Liver (tissue), 9 donors: Measurements from ENCODE around the gene OLFM4. TPM values are rescaled to one million over a fixed set of nuclear protein-coding genes. Genes with fewer than 3 reads are reported as not detected.
"Not testable (repeated sequence)": the region's sequence is repeated elsewhere in the genome, so short reads cannot be mapped to it uniquely, and the experiment has no call there.

Experiments used
- DNase-seq: peaks from one replicate; pipeline ENCODE4 v3.0.0-alpha.2; 2017; ENCODE audit warnings: low spot score
- H3K27ac ChIP-seq, 2 donors: one replicate each; pipeline ENCODE4 v1.7.0; 2013; ENCODE audit warnings: inconsistent platforms in 2 of 2, low read length in 2 of 2, control low read depth in 1 of 2, low read depth in 1 of 2, mild to moderate bottlenecking in 1 of 2
- H3K27me3 ChIP-seq, 4 donors: one replicate each; pipeline versions ENCODE4 v1.6.1 to v1.7.0; 2013; ENCODE audit warnings: low read length in 3 of 4, inconsistent platforms in 1 of 4, mild to moderate bottlenecking in 1 of 4, moderate library complexity in 1 of 4; ENCODE audit not compliant: control insufficient read depth in 4 of 4, insufficient read depth in 4 of 4
- H3K36me3 ChIP-seq, 4 donors: one replicate each; pipeline versions ENCODE4 v1.6.1 to v1.7.0; 2013; ENCODE audit warnings: low read length in 3 of 4, mild to moderate bottlenecking in 3 of 4, low read depth in 1 of 4, moderate library complexity in 1 of 4; ENCODE audit not compliant: control insufficient read depth in 4 of 4, insufficient read depth in 3 of 4
- H3K4me1 ChIP-seq, 4 donors: one replicate each; pipeline versions ENCODE4 v1.6.1 to v1.7.0; 2013; ENCODE audit warnings: low read length in 3 of 4, mild to moderate bottlenecking in 3 of 4, moderate library complexity in 1 of 4; ENCODE audit not compliant: control insufficient read depth in 4 of 4, insufficient read depth in 4 of 4
- H3K4me3 ChIP-seq, 3 donors: one replicate each; pipeline versions ENCODE4 v1.6.1 to v1.7.0; 2013; ENCODE audit warnings: low read length in 3 of 3, control low read depth in 1 of 3, low read depth in 1 of 3, mild to moderate bottlenecking in 1 of 3
- H3K9ac ChIP-seq, 2 donors: one replicate each; pipeline ENCODE4 v1.7.0; 2013; ENCODE audit warnings: low read length in 2 of 2, mild to moderate bottlenecking in 2 of 2, moderate library complexity in 2 of 2, control low read depth in 1 of 2, low read depth in 1 of 2
- H3K9me3 ChIP-seq, 4 donors: one replicate each; pipeline versions ENCODE4 v1.6.1 to v1.7.0; 2013; ENCODE audit warnings: low read length in 3 of 4; ENCODE audit not compliant: control insufficient read depth in 4 of 4
- EGR1 ChIP-seq, 2 donors: IDR thresholded peaks; 2 replicates each; pipeline ENCODE4 v1.6.1; 2016 to 2018; ENCODE audit warnings: antibody characterized with exemption in 2 of 2, low read depth in 2 of 2
- FOXA1 ChIP-seq: IDR thresholded peaks from 2 replicates; pipeline ENCODE4 v1.6.1; 2016; ENCODE audit warnings: antibody characterized with exemption
- FOXA2 ChIP-seq: IDR thresholded peaks from 2 replicates; pipeline ENCODE4 v1.6.1; 2016; ENCODE audit warnings: antibody characterized with exemption
- GABPA ChIP-seq, 2 donors: IDR thresholded peaks in 1 of 2; conservative IDR thresholded peaks in 1 of 2; 2 replicates each; pipeline ENCODE4 v1.6.1; 2016; ENCODE audit warnings: antibody characterized with exemption in 2 of 2, mild to moderate bottlenecking in 1 of 2, moderate library complexity in 1 of 2
- HNF4A ChIP-seq, 2 donors: conservative IDR thresholded peaks; 2 replicates each; pipeline ENCODE4 v1.6.1; 2016; ENCODE audit warnings: antibody characterized with exemption in 2 of 2, mild to moderate bottlenecking in 2 of 2
- HNF4G ChIP-seq: IDR thresholded peaks from 2 replicates; pipeline ENCODE4 v1.6.1; 2016; ENCODE audit warnings: antibody characterized with exemption
- JUND ChIP-seq, 2 donors: IDR thresholded peaks; 2 replicates each; pipeline ENCODE4 v1.6.1; 2016; ENCODE audit warnings: antibody characterized with exemption in 2 of 2
- NR2F2 ChIP-seq: IDR thresholded peaks from 2 replicates; pipeline ENCODE4 v1.6.1; 2016; ENCODE audit warnings: antibody characterized with exemption
- RXRA ChIP-seq, 2 donors: IDR thresholded peaks; 2 replicates each; pipeline ENCODE4 v1.6.1; 2017 to 2018; ENCODE audit warnings: antibody characterized with exemption in 2 of 2, mild to moderate bottlenecking in 1 of 2
- SP1 ChIP-seq: IDR thresholded peaks from 2 replicates; pipeline ENCODE4 v1.6.1; 2018; ENCODE audit warnings: antibody characterized with exemption, mild to moderate bottlenecking
- YY1 ChIP-seq: IDR thresholded peaks from 2 replicates; pipeline ENCODE4 v1.6.1; 2016; ENCODE audit warnings: antibody characterized with exemption, mild to moderate bottlenecking
- WGBS: extraction: QIAGEN DNeasy Blood & Tissue Kit; methylation state at CpG from one replicate; pipeline ENCODE4 v1.1.7; 2013; 5-methylcytosine and 5-hydroxymethylcytosine counted together
- polyA plus RNA-seq, 2 donors: library from polyadenylated mRNA; stranded (reverse) in 1 of 2; unstranded in 1 of 2; fragments of 200-250 nt in 1 of 2; fragments of >200 nt in 1 of 2; fragmentation: Nextera tagmentation in 1 of 2; extraction: Ambion mirVana in 1 of 2; gene quantifications; one replicate each; pipeline versions ENCODE4 v1.2.1 to v1.2.3, GENCODE V29; 2013 to 2015
- total RNA-seq, 2 donors: library from RNA; depleted of rRNA; stranded (reverse); fragments of >200 nt; gene quantifications; one replicate each; pipeline ENCODE4 v1.2.3, GENCODE V29; 2014
- TF ChIP-seq, protein P1 (sequence below): IDR thresholded peaks from 2 replicates; pipeline ENCODE4 v1.6.1; 2016; ENCODE audit warnings: antibody characterized with exemption
- TF ChIP-seq, protein P2 (sequence below): fragments of 150-350 bp; IDR thresholded peaks from 2 replicates; pipeline ENCODE4 v1.5.1; 2017; ENCODE audit warnings: improper control_type of control experiment, low read depth, low read length; ENCODE audit not compliant: missing input control
- TF ChIP-seq, protein P3 (sequence below): IDR thresholded peaks from 2 replicates; pipeline ENCODE4 v1.6.1; 2016; ENCODE audit warnings: antibody characterized with exemption
- TF ChIP-seq, protein P4 (sequence below): IDR thresholded peaks from 2 replicates; pipeline ENCODE4 v1.6.1; 2016; ENCODE audit warnings: antibody characterized with exemption, mild to moderate bottlenecking
- donor health status: healthy.
- donor health status: healthy.
- donor health status: healthy.
- donor health status: healthy.
- donor health status: healthy.

Gene OLFM4
- total and polyA plus RNA-seq, 4 donors: under 0.01 to 8.0 (median 0.66) TPM; not detected in 1

DNA sequence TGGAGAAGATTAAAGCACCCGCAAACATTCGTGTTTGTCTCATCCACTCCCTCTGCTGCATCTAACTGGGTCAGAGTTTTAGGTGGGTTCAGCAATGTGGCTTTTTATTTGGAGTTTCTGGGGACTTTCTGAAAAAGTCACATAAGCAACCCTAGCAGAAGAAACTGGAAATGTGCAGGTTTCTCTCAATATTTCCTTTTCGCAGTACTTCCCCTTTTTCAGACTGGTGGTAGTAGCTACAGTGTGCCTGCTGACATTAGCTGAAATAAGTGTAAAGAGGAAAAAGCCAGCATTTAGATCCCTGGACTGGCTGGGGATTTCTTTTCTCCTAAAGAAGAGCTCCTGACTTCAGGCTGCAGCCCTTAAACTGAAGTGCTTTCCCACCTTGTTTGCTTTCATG, 15.9 kb upstream of the OLFM4 start (continued):
- TF ChIP-seq, protein P1, sequence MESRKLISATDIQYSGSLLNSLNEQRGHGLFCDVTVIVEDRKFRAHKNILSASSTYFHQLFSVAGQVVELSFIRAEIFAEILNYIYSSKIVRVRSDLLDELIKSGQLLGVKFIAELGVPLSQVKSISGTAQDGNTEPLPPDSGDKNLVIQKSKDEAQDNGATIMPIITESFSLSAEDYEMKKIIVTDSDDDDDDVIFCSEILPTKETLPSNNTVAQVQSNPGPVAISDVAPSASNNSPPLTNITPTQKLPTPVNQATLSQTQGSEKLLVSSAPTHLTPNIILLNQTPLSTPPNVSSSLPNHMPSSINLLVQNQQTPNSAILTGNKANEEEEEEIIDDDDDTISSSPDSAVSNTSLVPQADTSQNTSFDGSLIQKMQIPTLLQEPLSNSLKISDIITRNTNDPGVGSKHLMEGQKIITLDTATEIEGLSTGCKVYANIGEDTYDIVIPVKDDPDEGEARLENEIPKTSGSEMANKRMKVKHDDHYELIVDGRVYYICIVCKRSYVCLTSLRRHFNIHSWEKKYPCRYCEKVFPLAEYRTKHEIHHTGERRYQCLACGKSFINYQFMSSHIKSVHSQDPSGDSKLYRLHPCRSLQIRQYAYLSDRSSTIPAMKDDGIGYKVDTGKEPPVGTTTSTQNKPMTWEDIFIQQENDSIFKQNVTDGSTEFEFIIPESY: no peak
- TF ChIP-seq GABPA (IDR thresholded peaks at IDR 0.05 in 1 of 2, conservative IDR thresholded peaks at IDR 0.05 in 1 of 2) (no peak), SP1 (no peak)

DNA sequence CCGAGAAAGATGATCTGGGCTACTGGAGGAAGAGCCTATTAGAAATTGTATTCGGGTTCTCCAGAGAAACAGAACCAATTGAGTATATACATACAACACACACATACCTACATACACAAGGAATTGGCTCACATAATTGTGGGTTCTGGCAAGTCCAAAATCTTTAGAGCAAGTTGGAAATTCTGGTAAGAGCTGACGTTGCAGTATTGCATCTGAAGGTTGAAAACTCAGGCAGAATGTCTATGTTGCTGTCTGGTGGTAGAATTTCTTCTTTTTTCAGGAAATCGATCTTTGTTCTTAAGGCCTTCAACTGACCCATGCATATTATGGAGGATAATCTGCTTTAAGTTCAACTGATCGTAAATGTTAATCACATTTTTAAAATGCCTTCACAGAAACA, 15.5 kb upstream of the OLFM4 start:
- WGBS: 67% methylated on average over 5 of the region's 5 CpGs

DNA sequence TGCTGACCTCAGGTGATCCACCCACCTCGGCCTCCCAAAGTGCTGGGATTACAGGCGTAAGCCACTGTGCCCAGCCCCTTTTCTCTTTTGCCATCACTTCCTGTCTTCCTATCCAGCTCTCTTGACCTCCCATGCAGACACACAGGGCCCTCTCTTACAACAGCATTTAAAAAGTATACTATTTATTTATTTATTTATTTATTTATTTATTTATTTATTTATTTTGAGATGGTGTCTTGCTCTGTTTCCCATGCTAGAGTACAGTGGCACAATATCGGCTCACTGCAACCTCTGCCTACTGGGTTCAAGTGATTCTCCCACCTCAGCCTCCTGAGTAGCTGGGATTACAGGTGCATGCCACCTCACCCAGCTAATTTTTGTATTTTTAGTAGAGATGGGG, 14.6 kb upstream of the OLFM4 start:
- not testable (repeated sequence) for DNase-seq, H3K9ac ChIP-seq, H3K27me3 ChIP-seq, H3K4me1 ChIP-seq, H3K4me3 ChIP-seq, H3K27ac ChIP-seq, H3K36me3 ChIP-seq, H3K9me3 ChIP-seq
- 57% methylated on average over 3 of the region's 3 CpGs for WGBS

More for the DNA sequence above, 15.5 kb upstream of the OLFM4 start:
- Histone ChIP-seq H3K9ac (no peak overlapping the region), H3K9me3 (no peaks in the 10 kb centered on the region), H3K4me3 (no peak overlapping the region), H3K36me3 (no peaks in the 10 kb centered on the region), H3K27ac (no peak overlapping the region), H3K27me3 (no peaks in the 10 kb centered on the region), H3K4me1 (no peaks in the 10 kb centered on the region)
- TF ChIP-seq NR2F2: no peak
- TF ChIP-seq JUND (IDR thresholded peaks at IDR 0.05): no peak
- TF ChIP-seq FOXA2: no peak
- no peak for TF ChIP-seq FOXA1
- no peak for TF ChIP-seq EGR1 (IDR thresholded peaks at IDR 0.05; ENCODE audit: low read depth in 2 of 2)
- TF ChIP-seq, protein P2, sequence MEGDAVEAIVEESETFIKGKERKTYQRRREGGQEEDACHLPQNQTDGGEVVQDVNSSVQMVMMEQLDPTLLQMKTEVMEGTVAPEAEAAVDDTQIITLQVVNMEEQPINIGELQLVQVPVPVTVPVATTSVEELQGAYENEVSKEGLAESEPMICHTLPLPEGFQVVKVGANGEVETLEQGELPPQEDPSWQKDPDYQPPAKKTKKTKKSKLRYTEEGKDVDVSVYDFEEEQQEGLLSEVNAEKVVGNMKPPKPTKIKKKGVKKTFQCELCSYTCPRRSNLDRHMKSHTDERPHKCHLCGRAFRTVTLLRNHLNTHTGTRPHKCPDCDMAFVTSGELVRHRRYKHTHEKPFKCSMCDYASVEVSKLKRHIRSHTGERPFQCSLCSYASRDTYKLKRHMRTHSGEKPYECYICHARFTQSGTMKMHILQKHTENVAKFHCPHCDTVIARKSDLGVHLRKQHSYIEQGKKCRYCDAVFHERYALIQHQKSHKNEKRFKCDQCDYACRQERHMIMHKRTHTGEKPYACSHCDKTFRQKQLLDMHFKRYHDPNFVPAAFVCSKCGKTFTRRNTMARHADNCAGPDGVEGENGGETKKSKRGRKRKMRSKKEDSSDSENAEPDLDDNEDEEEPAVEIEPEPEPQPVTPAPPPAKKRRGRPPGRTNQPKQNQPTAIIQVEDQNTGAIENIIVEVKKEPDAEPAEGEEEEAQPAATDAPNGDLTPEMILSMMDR: no peak
- TF ChIP-seq RXRA (IDR thresholded peaks at IDR 0.05): no peak
- no peak for TF ChIP-seq SP1
- no peak for TF ChIP-seq YY1
- TF ChIP-seq, protein P3, sequence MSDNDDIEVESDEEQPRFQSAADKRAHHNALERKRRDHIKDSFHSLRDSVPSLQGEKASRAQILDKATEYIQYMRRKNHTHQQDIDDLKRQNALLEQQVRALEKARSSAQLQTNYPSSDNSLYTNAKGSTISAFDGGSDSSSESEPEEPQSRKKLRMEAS: no peak
- TF ChIP-seq, protein P4, sequence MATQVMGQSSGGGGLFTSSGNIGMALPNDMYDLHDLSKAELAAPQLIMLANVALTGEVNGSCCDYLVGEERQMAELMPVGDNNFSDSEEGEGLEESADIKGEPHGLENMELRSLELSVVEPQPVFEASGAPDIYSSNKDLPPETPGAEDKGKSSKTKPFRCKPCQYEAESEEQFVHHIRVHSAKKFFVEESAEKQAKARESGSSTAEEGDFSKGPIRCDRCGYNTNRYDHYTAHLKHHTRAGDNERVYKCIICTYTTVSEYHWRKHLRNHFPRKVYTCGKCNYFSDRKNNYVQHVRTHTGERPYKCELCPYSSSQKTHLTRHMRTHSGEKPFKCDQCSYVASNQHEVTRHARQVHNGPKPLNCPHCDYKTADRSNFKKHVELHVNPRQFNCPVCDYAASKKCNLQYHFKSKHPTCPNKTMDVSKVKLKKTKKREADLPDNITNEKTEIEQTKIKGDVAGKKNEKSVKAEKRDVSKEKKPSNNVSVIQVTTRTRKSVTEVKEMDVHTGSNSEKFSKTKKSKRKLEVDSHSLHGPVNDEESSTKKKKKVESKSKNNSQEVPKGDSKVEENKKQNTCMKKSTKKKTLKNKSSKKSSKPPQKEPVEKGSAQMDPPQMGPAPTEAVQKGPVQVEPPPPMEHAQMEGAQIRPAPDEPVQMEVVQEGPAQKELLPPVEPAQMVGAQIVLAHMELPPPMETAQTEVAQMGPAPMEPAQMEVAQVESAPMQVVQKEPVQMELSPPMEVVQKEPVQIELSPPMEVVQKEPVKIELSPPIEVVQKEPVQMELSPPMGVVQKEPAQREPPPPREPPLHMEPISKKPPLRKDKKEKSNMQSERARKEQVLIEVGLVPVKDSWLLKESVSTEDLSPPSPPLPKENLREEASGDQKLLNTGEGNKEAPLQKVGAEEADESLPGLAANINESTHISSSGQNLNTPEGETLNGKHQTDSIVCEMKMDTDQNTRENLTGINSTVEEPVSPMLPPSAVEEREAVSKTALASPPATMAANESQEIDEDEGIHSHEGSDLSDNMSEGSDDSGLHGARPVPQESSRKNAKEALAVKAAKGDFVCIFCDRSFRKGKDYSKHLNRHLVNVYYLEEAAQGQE: no peak
- no peak for TF ChIP-seq HNF4G
- TF ChIP-seq HNF4A (conservative IDR thresholded peaks at IDR 0.05): no peak
- TF ChIP-seq, protein P1: no peak
- TF ChIP-seq GABPA (IDR thresholded peaks at IDR 0.05 in 1 of 2, conservative IDR thresholded peaks at IDR 0.05 in 1 of 2): no peak
- DNase-seq: no peak
